C1 segment of cervical spinal cord (tissue), 14 donors: Measurements from ENCODE around the gene FARSA.
A peak's percentile ranks its signal among the peaks of the same experiment; 100 is the strongest.
"Not testable (repeated sequence)": the region's sequence is repeated elsewhere in the genome, so short reads cannot be mapped to it uniquely, and the experiment has no call there.

Source experiments
- DNase-seq, 14 donors: peaks; one replicate each; lab custom pipeline; 2025; lab: John Stamatoyannopoulos, UW

Gene FARSA

DNA sequence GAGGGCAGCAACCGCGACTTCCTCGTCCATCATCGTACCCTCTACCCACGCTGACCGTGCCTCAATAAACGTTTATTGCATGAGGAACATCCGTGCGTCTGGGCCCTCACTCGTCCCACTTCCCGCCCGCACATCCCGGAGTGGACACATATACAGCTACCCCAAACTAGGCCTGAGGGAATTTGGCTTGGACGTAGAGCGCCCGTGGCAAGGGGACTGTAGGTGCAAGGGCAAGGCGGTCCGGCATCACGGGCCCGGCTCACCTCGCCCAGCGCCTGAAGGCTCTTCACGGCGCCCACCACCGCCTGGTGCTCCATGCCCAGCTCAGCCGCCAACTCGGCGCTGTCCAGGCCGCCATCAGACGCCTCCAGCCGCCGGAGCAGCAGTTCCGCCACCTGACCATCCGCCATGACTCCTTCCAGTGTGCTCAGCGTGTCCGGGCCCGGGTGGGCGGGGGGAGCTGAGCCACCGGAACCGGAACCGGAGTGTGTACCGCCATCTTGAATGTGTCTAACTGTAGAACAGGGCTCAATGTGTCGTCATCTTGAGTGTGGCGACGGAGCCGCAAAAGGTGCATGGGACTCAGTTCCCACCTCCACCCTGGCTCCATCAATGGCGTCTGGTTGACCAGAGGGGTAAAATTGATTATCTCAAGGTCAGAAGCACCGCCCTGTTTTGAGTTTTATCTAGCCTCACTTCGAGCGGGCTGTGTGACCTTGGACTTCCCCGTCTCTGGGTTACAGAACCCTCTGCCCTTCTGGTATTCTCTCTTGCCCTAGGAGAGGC is at the start of gene FARSA:
Gene FARSA, minus strand, starts transcription at position 425 of the 786 bp plus-strand sequence. Its CDS starts 15 bp downstream, at position 410.
- DNase-seq, result peak; percentile 29 to 95 (median 92)

DNA sequence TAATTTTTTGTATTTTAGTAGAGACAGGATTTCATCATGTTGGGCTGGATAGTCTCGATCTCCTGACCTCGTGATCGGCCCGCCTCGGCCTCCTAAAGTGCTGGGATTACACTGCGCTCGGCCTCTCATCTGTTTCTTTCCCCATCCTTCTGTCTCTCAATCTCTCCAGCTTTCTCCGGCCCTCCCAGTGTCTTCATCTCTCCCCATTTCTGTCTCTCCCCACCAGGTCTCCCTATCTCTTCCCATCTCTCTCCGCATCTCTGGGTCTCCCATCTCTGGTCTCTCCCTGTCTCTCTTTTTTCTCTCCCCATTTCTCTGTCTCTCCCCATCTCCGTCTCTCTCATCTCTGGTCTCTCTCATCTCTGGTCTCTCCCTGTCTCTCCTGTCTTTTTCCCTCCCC is 49.6 kb upstream of the FARSA start:
- no peak for DNase-seq

DNA sequence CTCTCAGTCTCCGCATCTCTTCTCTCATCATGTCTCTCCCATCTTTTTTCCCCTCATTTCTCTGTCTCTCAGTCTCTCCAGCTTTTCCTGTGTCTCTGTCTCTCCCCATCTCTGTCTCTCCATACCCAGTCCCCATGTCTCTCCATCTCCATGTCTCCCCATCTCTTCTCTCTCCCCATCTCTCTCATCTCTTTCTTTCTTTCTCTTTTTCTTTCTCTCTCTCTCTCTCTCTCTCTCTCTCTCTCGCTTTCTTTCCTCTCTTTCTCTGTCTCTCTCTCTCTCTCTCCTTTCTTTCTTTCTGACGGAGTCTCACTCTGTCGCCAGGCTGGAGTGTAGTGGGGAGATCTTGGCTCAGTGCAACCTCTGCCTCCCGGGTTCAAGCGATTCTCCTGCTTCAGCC is 49.1 kb upstream of the FARSA start:
- no peak for DNase-seq

DNA sequence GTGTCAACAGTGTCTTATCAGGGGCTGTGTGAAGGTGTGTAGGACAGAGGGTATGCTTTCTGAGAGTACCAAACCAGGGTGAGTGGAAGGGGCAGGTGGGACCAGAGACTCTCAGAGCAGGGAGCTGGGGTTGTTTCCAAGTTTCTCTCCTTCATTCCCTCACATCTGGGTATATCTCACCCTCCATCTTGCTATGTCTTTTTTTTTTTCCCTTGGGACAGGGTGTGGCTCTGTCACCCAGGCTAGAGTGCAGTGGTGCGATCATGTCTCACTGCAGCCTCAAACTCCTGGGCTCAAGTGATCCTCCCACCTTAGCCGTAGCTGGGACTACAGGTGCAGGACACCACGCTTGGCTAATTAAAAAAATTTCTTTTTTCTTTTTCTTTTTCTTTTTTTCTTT is 46.5 kb upstream of the FARSA start:
- no peak for DNase-seq

DNA sequence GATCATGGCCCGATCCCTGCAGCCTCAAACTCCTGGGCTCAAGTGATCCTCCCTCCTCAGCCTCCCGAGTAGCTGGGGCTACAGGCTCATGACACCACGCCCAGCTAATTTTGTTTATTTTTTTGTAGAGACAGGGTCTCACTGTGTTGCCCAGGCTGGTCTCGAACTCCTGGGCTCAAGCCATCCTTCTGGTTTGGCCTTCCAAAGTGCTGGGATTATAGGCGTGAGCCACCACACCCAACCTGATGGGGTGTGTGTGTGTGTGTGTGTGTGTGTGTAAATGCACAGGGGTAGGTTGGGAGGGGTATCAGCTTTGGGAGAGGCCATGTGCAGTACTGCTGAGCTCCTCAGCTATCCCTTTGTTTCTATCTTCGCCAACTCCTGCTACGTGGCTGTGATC is 42.6 kb upstream of the FARSA start:
- DNase-seq, result not testable (repeated sequence)

DNA sequence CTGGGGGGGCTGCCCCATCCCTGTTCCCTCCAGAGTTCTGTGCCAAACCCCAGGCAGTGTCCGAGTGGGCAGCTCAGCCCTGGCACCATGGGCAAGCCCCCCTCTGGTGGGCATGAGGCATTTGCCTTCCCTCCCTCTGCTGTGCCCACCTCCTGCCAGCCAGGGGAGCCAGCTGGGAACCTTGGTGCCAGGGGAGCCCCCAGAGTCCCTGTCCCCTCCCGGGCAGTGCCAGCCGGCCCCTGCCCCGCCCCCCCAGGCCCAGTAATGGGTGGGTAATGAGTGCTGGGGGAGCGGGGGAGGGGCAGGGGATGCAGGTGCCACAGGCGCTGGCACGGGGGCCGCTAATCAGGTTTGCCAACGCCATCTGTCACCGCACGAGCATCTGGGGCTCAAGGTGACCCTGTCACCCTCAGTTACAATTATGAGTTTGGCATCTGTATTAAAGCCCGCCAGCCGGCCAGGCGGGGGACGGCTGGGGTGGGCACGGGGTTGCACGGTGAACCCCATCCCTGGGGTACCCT is 41.8 kb upstream of the FARSA start:
- no peak for DNase-seq

DNA sequence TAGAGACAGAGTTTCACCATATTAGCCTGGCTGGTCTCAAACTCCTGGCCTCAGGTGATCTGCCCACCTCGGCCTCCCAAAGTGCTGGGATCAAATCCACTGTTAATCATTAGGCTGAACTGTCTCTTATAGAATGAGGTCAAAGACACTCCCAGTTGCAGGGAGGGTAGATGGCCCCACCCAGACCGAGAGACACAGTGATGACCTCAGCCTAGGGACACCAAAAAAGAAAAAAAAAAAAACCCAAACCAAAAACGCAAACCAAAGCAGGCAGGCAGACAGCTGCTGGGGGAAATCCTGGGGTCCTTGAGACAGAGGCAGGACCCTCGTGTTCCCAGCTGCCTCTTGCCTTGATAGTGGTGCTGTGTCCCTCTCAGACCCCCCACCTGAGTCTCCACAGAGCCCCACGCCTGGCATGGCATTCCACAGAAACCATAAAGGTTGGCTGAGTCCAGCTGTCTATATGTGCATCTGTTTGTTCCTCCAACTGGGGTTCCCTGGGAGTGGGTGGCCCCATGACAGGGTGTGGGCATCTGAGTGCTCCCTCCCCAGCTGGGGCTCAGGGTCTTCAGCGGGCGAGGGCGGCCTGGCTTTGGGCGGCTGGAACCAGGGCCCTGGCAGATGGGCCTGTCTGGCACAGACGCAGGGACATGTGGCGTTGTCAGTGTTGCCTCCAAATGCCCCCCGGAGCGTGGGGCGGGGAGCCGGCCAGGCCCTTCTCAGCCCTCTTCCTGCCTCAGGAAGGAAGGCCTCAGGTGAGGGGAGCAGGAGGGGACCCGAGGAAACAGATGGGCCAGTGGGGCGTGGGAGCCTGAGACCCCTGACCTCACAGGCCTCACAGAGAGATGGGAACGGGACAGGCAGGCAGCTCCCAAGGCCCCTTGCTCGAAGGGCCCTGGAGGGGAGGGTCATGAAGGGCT is 41.0 kb upstream of the FARSA start:
- DNase-seq, result peak in 1 of 14 donors; percentile 88

DNA sequence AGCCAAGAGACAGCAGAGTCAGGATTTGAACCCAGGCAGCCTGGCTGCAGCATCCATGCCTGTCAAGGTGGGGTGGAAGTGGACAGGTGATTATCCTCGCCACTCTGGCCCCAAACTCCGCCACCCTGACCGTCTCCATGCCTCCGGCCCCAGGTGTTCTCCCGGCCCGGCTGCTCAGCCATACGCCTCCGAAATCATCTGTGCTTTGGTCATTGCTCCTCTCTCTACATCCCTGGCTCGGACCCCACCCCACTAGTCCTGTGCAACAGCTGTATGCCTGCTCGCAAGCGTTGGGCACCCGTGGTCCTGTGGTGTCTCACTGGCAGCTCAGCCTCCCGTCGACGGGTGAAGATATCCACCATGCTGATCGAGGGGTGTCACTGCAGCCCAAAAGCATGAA is 39.7 kb upstream of the FARSA start:
- no peak for DNase-seq

DNA sequence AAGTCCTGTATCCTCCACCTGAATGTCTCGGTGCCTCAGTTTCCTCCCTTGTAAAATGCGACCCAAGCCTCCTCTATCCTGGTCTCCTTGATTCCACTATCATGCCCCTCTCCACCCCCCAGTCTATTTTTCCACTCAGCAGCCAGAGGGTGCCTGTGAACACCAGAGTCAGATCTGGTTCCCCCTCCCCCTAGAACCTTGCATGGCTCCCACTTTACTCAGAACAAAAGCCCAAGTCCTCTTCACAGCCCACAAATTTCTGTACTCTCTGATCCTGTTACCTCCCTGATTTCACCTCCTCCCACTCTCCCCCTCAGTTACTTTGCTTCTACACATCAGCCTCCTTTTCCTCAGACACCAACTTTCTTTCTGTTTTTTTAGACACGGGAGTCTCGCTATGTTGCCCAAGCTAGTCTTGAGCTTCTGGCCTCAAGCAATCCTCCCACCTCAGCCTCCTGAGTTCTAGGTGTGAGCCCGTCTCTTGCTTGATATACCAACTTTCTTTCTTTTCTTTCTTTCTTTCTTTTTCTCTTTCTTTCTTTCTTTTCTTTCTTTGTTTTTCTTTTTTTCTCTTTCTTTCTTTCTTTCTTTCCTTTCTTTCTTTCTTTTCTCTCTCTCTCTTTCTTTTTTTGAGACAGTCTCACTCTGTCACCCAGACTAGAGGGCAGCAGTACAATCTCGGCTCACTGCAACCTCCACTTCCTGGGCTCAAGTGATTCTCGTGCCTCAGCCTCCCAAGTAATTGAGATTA is 36.7 kb upstream of the FARSA start:
- no peak for DNase-seq

DNA sequence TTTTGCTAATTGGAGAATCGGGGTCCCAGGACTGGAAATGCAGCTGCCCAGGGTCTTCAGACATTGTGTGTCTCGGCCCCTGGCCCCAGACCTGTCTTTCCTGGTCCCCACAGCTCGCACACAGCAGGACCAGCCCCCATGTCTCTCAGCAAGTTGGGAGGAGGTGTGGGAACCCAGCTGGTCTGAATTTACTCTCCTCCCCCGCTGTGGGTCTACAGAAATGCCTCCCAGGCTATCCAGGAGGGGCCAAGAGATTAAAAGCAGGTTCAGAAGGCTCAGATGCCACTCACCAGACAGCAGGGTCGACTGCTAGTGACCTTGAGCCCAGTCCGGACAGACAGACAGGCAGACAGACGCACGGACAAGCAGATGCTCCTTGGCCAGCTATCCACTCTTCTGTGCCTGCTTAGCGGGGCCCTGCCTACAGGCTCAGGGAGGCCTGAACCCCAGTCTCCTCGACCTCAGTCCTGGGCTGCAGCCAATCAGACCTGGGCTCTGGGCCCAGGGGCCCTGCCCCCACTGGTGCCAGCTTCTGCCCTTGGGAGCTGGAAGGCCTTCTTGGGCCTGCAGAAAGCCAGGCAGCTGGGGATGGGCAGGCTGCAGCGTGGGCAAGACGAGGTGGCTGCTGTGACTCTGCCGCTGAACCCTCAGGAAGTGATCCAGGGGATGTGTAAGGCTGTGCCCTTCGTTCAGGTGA is 35.9 kb upstream of the FARSA start, which contains the start of gene DAND5:
Gene DAND5, plus strand, starts transcription at position 285 of the 697 bp plus-strand sequence. Its CDS starts 85 bp downstream, at position 370.
- DNase-seq, result peak in 9 of 14 donors; percentile 30 to 73 (median 49)

DNA sequence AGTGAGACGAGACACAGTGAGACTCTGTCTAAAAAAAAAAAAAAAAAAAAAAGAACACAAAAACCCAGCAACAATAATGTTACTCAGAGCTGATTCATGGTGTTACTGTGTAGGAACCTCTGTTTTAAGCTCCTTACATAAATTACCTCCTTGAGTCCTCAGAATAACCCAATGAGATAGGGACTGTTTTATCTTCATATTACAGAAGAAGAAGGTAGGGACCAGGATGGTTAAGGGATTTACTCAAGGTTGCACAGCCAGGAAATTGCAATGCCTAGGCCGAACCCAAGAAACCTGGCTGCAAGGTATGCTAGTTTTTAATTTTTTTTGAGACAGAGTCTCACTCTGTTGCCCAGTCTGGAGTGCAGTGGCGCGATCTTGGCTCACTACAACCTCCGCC is 34.4 kb upstream of the FARSA start:
- DNase-seq, result no peak

DNA sequence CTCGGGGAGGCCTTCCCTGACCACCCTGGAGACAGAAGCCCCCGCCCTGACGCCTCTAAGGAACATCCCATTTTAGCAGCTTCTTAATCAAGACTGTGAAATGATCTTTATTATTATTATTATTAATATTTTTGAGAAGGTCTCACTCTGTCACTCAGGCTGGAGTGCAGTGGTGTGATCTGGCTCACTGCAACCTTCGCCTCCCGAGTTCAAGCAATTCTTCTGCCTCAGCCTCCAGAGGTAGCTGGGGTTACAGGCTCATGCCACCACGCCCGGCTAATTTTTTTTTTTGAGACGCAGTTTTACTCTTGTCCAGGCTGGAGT is 32.3 kb upstream of the FARSA start:
- no peak for DNase-seq

DNA sequence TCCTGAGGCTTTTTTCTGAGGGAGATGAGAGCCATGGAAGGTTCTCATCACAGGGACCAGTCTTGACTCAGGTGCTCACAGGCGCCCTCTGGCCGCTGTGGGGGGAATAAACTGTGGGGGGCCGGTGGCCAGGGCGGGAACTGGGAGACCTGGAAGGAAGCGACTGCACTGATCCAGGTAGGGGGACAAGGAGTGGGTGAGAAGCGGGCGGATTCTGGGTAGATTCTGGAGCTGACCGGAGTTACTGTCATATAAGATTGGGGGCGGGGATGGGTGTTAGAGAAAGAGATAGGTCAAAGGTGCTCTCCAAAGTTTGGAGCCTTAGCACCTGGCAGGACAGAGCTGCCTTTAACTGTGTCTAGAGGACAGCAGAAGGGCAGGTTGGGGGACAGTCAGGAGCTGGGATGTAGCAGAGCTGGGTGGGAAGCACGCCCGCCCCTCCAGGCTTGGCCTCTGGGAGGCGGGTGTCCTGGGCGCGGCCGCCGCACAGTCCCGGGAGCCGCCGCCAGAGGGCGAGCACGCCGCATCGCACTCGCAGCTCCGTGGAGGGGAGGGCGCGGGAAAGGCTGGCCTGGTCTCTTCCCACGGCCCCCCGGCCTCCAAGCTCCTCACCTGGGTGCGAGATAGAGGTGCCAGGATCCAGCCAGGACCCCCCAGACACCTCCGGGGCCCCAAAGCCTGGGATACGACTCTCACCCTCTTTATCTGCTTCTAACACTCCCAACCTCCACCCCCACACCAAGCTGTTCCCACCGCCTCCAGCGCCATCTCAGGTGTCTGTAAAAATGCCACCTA is 31.7 kb upstream of the FARSA start:
- DNase-seq, result peak in 12 of 14 donors; percentile 27 to 86 (median 61)

DNA sequence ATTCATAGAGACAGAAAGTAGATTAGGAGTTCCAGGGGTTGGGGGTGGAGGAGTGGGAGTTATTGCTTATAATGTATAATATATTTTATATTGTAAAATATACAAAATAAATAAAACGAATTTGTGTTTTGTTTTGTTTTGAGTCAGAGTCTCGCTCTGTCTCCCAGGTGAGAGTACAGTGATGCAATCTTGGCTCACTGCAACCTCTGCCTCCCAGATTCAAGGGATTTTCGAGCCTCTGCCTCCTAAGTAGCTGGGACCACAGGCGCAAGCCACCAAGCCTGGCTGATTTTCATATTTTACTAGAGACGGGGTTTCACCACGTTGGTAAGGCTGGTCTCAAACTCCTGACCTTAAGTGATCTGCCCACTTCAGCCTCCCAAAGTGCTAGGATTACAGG is 26.0 kb upstream of the FARSA start:
- DNase-seq, result no peak

DNA sequence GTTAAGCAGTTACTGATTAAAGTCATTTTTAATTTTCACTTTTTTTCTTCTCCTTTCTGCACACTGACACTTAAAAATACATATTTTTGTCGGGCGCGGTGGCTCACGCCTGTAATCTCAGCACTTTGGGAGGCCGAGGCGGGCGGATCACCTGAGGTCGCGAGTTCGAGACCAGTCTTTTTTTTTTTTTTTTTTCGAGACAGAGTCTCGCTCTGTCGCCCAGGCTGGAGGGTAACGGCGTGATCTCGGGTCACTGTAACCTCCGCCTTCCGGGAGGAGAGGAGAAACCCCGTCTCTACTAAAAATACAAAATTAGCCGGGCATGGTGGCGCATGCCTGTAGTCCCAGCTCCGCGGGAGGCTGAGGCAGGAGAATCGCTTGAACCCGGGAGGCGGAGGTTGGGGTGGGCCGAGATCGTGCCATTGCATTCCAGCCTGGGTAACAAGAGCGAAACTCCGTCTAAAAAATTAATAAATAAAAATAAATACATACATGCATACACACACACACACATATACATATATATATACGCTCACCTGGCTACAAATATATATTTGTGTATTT is 24.0 kb upstream of the FARSA start:
- DNase-seq, result not testable (repeated sequence)

DNA sequence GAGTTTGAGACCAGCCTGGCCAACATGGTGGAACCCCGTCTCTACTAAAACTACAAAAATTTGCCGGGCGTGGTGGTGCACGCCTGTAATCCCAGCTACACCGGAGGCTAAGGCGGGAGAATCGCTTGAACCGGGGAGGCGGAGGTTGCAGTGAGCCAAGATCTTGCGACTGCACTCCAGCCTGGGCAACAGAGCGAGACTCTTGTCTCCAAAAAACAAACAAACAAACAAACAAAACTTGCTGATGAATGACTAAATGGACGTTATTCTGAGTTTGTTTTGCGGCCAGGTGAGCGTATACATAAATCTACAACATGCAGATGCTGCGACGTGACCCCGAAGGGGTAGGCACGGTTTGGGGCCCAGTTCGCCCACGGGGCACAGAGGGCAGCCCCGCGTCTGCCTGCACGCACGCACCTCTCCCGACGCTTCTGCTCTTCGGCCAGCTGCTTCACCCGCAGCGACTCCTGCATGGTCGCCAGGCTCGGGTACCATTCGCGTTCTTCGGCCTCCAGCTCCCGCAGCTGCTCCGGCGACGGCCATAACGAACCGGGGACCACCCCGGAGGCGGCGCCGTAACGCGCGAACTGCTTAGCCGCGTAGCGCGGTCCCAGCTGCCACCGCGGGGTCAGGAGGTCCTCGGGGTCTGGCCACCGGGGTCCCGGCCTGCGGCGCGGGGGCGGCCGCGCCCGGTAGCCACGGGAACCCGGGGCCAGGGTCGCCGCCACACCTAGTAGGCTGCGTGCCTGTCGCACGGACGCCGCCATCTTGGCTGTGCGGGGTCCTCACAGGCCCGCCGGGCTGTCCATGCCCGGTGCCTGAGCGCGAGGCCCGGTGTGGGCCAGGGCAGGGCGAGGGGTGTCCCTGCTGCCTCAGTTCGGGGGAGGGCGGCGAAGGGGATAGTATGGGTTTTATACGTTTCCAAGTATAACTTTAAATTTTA is 23.2 kb upstream of the FARSA start, which contains the start of gene GADD45GIP1:
Gene GADD45GIP1, minus strand, starts transcription at position 778 of the 943 bp plus-strand sequence. Its CDS starts 11 bp downstream, at position 767.
- peak in 12 of 14 donors; percentile 5 to 68 (median 44) for DNase-seq

DNA sequence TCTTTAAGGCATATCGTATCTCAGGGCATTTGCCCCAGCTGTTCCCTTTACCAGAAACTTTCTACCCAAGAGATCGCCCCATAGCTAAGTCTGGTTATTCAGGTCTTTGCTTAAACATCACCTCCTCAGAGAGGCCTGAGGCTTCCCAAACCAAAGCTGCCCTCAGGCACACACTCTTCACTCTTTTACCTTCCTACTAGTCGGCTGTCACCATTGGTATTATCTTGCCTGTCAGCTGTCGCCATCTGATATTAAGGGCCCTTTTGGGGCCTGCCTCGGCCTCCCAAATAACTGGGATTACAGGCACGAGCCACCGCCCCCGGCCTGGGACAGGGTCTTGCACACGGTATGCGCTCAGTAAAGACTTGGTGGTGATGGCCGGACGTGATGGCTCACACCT is 22.5 kb upstream of the FARSA start:
- no peak for DNase-seq

DNA sequence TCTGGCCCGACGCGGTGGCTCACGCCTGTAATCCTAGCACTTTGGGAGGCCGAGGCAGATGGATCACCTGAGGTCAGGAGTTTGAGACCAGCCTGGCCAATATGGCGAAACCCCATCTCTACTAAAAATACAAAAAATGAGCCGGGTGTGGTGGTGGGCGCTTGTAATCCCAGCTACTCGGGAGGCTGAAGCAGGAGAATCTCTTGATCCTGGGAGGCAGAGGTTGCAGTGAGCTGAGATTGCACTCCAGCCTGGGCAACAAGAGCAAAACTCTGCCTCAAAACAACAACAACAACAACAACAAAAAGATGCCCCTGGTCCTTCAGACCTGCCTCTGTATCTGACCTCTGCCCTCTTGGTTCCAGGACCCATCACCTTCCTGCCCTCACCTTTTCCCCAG is 22.1 kb upstream of the FARSA start:
- not testable (repeated sequence) for DNase-seq

DNA sequence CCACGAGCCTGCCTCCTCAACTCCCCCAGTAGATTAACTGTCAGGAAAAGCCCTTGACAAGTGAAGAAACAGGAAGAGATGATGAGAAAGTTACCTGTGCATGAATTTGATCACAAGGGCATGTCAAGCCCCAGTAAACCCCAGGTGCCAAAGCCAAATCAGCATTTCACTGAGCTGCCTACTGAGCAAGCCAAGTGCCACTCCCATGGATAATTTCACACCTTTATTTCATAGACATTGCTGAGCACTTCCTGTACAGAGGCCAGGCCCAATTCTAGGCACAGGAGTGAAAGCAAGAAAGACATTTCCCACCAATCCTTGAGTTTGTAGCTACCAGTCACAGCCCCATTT is 21.1 kb upstream of the FARSA start:
- DNase-seq, result no peak
